Measurements from ENCODE around the gene RNF213. TPM values are rescaled to one million over a fixed set of nuclear protein-coding genes. Genes with fewer than 3 reads are reported as not detected.

The RNF213 gene
- total RNA-seq, 1 donor from 2014 or later: 25.6 TPM

DNA sequence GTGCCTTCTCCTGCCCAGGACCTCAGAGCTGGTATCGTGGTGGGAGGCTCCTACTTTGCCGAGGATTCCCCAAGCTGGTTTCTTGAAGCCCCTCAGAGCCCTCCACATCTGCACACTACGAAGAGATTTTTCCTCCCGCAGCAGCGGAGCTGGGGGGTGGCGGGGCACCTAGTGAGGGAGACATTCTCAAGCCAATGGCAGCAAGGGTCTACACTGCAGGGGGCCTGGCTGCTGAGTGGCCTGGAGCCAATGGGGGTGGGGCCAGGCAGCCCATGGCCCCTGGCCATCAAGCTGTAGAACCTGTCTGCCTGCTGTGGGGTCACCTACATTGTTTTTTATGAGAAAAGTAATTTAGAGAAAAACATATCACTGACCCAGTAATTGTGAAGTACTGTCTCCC lies 35.4 kb upstream of the RNF213 start:
- intact Hi-C loops (cut with micrococcal nuclease): no loop called here
- H3K9me3 ChIP-seq (replicated peaks): no peaks in the 10 kb centered on the region
- H3K4me1 ChIP-seq: peaks cover 17% of the 10 kb centered on the region
- no peak overlapping the region for H3K27ac ChIP-seq (replicated peaks)
- H3K27me3 ChIP-seq (ENCODE audit: low read depth): no peaks in the 10 kb centered on the region
- DNase-seq: no peak
- H3K36me3 ChIP-seq: peaks cover 26% of the 10 kb centered on the region
- TF ChIP-seq, protein P1, sequence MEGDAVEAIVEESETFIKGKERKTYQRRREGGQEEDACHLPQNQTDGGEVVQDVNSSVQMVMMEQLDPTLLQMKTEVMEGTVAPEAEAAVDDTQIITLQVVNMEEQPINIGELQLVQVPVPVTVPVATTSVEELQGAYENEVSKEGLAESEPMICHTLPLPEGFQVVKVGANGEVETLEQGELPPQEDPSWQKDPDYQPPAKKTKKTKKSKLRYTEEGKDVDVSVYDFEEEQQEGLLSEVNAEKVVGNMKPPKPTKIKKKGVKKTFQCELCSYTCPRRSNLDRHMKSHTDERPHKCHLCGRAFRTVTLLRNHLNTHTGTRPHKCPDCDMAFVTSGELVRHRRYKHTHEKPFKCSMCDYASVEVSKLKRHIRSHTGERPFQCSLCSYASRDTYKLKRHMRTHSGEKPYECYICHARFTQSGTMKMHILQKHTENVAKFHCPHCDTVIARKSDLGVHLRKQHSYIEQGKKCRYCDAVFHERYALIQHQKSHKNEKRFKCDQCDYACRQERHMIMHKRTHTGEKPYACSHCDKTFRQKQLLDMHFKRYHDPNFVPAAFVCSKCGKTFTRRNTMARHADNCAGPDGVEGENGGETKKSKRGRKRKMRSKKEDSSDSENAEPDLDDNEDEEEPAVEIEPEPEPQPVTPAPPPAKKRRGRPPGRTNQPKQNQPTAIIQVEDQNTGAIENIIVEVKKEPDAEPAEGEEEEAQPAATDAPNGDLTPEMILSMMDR (IDR thresholded peaks at IDR 0.05; ENCODE audit: borderline replicate concordance): no peak
- no peak overlapping the region for H3K4me3 ChIP-seq

GRCh38 chr17:80227156-80227555 lies 33.5 kb upstream of the RNF213 start:
- DNase-seq: no peak
- peaks cover 13% of the 10 kb centered on the region for H3K9me3 ChIP-seq (replicated peaks)
- TF ChIP-seq, protein P1 (IDR thresholded peaks at IDR 0.05; ENCODE audit: borderline replicate concordance): no peak
- H3K36me3 ChIP-seq: peaks cover 45% of the 10 kb centered on the region
- intact Hi-C loops (cut with micrococcal nuclease): no loop called here
- no peak overlapping the region for H3K27ac ChIP-seq (replicated peaks)
- H3K27me3 ChIP-seq (ENCODE audit: low read depth): no peaks in the 10 kb centered on the region
- H3K4me3 ChIP-seq: no peak overlapping the region
- no peaks in the 10 kb centered on the region for H3K4me1 ChIP-seq

- Histone ChIP-seq H3K36me3 (peaks cover 50% of the 10 kb centered on the region), H3K9me3 (replicated peaks) (peaks cover 18% of the 10 kb centered on the region), H3K27ac (replicated peaks) (no peak overlapping the region), H3K4me3 (no peak overlapping the region), H3K4me1 (no peaks in the 10 kb centered on the region), H3K27me3 (ENCODE audit: low read depth) (no peaks in the 10 kb centered on the region)
- DNase-seq: no peak
- TF ChIP-seq, protein P1 (IDR thresholded peaks at IDR 0.05; ENCODE audit: borderline replicate concordance): no peak
- intact Hi-C loops (cut with micrococcal nuclease): no loop called here
Measured at GRCh38 chr17:80227666-80228065, 33.0 kb upstream of the RNF213 start.

DNA sequence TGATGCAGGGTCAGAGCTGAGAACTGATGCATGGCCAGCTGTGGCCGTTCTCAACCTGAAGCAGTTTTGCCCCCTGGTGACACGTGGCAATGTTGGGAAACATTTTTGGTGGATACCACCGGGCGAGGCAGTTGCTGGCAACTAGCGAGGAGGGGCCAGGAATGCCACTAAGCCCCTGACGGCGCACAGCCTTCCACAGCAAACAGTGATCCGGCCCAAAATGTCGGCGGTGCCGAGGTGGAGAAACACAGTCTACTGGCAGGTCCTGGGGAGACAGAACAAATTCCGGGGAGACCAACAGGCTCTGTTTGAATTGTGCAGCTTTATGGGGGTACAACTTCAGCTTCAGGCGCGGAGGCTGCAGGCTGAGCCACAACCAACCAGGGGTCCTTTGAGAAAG lies 32.2 kb upstream of the RNF213 start:
- no peak for DNase-seq
- Histone ChIP-seq H3K4me3 (no peak overlapping the region), H3K4me1 (no peaks in the 10 kb centered on the region), H3K27ac (replicated peaks) (no peak overlapping the region), H3K27me3 (ENCODE audit: low read depth) (no peaks in the 10 kb centered on the region), H3K36me3 (peaks cover 54% of the 10 kb centered on the region), H3K9me3 (replicated peaks) (peaks cover 26% of the 10 kb centered on the region)
- intact Hi-C loops (cut with micrococcal nuclease): no loop called here
- TF ChIP-seq, protein P1 (IDR thresholded peaks at IDR 0.05; ENCODE audit: borderline replicate concordance): no peak

DNA sequence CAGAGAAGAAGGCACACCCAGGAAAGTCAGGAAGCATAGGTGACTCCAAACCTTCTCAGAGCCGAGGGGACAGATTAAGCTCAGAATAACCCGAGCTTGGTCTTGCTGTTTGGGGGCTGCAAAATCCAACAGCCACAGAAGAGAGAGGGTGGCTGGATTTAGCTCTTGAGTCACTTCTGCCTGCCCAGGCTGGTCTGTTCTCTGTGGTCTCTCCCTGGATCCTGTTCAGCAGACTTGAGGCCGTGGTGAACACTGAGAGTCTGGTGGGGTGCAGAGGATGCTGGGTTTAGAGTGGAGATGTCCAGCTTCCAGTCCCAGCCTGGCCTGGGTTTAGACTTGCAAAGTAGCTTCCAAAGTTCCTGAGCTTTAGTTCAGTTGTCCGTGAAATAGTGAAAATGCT lies 31.6 kb upstream of the RNF213 start:
- H3K4me1 ChIP-seq: no peaks in the 10 kb centered on the region
- H3K36me3 ChIP-seq: peaks cover 58% of the 10 kb centered on the region
- no peak overlapping the region for H3K4me3 ChIP-seq
- peaks cover 31% of the 10 kb centered on the region for H3K9me3 ChIP-seq (replicated peaks)
- TF ChIP-seq, protein P1 (IDR thresholded peaks at IDR 0.05; ENCODE audit: borderline replicate concordance): no peak
- DNase-seq: no peak
- H3K27me3 ChIP-seq (ENCODE audit: low read depth): no peaks in the 10 kb centered on the region
- intact Hi-C loops (cut with micrococcal nuclease): no loop called here
- no peak overlapping the region for H3K27ac ChIP-seq (replicated peaks)

DNA sequence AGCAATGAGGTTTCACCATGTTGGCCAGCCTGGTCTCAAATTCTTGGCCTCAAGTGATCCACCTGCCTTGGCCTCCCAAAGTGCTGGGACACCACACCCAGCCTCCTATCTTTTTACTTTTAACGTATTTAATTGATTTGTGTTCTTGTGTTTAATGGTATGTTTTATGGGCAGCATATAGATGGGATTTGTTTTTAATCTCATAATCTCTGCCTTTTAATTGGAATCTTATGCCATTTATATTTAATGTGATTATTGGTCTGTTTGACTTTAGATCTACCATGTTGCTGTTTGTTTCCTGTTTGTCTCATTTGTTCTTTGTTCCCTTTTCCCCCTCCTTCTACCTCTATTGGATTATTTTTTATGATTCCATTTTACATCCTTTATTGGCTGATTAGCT lies 28.2 kb upstream of the RNF213 start:
- Histone ChIP-seq H3K36me3 (peaks cover 91% of the 10 kb centered on the region), H3K9me3 (replicated peaks) (peaks cover 33% of the 10 kb centered on the region), H3K27me3 (ENCODE audit: low read depth) (no peaks in the 10 kb centered on the region), H3K4me1 (no peaks in the 10 kb centered on the region), H3K27ac (replicated peaks) (no peak overlapping the region), H3K4me3 (no peak overlapping the region)
- intact Hi-C loops (cut with micrococcal nuclease): no loop called here
- DNase-seq: no peak
- TF ChIP-seq, protein P1 (IDR thresholded peaks at IDR 0.05; ENCODE audit: borderline replicate concordance): no peak

Measured in left ventricle myocardium inferior (tissue), 1 donor.